Activated naive CD4-positive, alpha-beta T cell (primary cell): ENCODE data around the gene MACIR.

ENCODE experiments used
- DNase-seq, 4 experiments: peaks; one replicate each; lab custom pipeline; 2025; lab: John Stamatoyannopoulos, UW

MACIR gene

DNA sequence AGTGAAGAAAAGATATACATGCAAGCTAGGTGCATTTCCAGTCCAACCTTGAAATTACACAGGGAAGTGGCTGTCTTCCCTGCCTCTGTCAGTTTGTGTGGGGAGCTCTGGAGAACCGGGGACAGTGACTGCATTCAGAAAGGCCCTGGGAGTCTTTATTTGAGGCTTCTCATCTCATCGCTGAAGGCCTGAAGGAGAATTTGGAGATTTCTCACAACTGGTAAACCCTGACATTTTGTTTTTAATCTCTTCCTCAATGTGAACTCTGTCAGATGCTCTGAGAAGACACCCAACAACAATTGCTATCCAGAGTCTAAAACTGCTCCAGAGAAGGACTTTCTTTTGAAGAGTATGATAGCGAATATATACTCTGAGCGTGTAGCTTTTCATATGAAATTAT lies 33.0 kb downstream of the MACIR start:
- no peak for DNase-seq

DNA sequence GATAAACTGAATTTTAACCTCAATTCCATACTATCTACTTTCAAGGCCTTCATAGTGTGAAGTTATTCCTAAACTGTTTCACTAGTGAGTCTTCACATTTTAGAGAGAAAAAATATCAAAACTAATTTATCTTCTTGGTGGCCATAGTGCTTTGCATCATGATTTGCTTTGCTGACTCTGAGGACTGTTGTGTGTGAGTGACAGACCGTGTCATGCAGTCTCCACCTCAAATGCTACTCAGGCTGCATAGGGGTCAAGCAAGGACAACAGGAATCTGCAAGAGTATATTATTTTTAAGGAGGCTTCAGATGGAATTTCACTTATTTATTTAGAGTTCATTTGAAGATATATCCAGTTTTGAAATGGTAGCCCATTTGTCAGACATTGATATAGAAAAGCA lies 34.5 kb downstream of the MACIR start:
- no peak for DNase-seq

DNA sequence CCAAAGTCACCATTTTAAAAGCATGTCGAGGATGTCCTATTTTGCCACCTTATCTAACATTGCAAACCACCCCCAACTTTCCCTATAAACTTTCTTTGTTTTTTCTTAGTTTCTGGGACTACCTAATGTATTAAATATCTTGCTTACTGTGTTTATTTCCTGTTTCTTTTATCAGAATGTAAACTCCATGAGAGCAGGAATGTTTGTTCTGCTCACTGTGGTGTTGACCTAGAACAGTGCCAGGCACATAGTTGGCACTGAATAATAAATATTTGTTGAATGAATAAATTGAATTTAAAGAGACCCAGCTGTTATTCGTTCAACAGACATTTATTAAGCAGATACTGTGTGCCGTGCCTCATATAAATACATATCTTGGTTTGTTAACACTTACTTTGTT lies 35.2 kb downstream of the MACIR start:
- DNase-seq: no peak

GRCh38 chr5:103294906-103295305 lies 36.3 kb downstream of the MACIR start:
- DNase-seq: no peak

GRCh38 chr5:103295424-103295823 lies 36.9 kb downstream of the MACIR start:
- DNase-seq: no peak

DNA sequence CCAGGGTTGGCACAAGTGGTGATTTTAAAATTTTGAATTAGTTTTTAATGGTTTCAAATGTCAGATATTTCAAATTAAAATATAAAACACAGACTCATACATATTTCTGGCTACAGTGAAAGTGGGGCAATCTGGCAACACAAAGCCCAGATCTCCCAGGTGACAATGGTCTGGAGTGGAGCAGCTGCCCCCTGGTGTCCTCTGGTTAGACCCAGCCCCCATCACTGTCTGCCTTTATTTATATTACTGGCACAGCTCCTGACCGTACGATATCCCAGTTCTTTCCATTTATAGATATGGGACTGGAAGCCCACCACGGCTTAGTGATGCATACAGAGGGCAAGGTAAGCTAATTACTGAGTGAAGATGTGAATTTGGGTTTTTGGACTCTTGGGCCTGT lies 37.3 kb downstream of the MACIR start:
- DNase-seq: no peak

DNA sequence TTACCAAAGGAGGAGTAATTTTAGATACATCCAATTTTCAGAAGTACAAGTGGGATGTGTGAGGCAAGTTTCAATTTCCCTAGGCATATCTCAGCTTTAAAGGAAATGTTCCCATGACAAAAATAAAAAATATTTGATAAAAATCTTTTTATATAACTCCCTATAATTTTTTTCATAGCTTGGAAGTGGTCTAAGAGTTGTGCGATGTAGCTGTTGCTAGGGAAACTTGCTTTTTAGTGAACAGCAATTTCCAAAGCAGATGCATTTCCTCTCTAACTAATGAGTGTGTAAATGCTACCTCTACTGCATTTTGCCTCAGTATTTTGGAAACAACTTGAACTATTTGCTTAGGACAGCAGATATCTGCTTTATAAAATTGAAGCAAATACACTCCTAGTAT lies 39.6 kb downstream of the MACIR start:
- DNase-seq: no peak

GRCh38 chr5:103298607-103299188 lies 40.1 kb downstream of the MACIR start:
- no peak for DNase-seq

DNA sequence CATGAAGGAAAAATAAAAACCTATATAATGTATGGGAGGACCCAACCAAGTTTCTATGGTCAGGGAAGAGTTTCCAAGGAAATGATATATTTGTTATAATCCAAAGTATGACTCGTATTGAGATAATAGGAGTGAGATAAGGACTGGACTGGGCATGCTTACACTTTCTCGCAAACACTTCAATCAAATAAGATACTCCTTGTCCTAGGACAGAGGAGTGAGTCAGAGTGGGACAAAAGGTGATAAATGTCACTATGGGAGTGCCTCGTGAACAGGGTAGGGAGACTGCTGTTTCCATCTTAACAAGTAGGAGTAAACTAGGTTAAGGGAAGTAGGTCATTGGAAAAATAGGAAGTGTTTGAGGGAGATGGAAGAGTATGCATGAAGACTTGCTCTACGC lies 47.2 kb downstream of the MACIR start:
- no peak for DNase-seq

DNA sequence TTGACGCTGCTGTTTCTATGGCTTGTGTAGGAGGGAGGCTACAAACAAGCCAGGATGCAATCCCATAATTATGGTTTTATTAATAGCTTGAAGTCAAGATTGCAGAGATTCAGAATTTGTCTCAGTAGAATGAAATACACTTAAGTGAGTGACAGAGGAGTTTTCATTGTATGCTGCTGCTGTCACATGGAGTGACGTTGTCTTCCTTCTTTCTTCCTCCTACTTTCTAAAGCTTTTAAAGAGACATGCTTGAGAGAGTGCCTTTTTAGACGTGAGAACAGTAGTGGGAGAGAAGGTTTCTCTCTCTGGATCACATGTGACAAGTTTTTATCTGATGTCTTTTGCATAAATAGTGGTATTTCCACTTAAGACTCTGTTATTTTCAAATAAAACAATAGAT lies 48.9 kb downstream of the MACIR start:
- no peak for DNase-seq

DNA sequence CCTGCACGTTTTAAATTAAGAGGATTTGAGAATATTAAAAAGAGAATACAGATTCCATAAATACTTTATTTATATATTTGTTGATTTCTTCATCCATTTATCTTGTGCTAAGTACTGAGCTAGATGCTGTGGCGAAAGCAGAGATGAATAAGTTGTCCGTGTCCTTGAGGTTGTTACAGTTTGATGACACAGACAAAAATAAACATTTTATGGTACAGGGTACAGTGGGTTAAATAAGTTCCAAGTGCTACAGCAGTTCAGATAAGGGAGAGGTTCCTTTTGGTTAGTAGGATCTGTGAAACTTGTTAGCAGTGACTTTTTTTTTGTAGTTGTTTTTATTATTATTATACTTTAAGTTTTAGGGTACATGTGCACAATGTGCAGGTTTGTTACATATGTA lies 50.2 kb downstream of the MACIR start:
- no peak for DNase-seq

- no peak for DNase-seq
Measured at GRCh38 chr5:103313056-103313455, 54.5 kb downstream of the MACIR start.

GRCh38 chr5:103315455-103315854 lies 56.9 kb downstream of the MACIR start:
- no peak for DNase-seq

DNA sequence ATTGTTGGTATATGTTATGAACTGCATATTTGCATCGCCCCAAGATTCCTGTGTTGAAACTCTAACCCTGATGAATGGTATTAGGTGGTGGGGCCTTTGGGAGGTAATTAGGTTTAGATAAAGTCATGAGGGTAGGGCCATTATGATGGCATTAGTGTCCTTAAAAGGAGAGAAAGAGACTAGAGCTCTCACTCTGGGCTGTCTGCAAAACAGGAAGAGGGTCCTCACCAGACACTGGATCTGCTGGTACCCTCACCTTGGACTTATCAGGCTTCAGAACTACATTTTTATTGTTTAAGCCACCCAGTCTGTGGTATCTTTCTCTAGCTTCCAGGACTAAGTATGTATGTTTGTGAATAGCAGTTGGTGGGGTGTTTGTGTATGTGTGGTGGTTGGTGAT lies 68.9 kb downstream of the MACIR start:
- DNase-seq: no peak

- DNase-seq: no peak
Measured at GRCh38 chr5:103327893-103328292, 69.3 kb downstream of the MACIR start.
